SK-N-SH (cell line): ENCODE measurements around the gene PBOV1.

Experiments used
- MEF2A ChIP-seq: IDR thresholded peaks from 2 replicates; pipeline ENCODE4 v1.4.0; 2012; ENCODE audit warnings: low read depth, borderline replicate concordance
- TF ChIP-seq, protein P1 (sequence below): fragments of 200-600 bp; sonication (generic); IDR thresholded peaks from 2 replicates; pipeline ENCODE4 v1.6.1; 2017; ENCODE audit warnings: antibody characterized with exemption, mild to moderate bottlenecking, moderate library complexity
- TF ChIP-seq, protein P2 (sequence below): IDR thresholded peaks from 2 replicates; pipeline ENCODE4 v1.4.0; 2012; ENCODE audit warnings: low read depth

DNA sequence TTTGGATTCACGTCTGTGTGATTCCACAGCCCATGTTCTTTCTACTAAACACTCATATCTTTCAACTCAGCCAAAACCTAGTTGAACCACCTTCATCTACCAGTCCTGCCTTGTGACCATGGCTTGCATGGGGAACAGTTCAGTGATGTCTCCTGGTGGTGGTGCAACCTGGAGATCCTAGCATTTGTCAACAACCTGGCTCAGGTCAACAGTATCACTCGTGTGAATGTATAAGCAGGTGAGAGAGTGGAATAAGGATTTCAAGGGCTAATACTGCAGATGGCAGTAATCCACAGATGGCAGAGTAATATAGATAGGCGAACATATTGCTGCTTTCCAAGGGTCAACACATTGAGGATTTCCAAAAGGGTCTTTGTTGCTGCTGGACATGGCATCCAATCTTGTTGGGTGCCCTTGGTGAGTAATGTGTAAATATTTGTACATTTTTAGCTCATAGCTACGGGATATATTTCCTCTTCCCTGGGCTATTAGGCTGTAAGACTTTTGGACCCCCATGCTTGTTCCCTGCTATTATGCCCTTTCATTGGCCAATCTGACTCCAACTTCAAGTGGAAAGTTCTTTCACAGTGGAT is 13.4 kb downstream of the PBOV1 start:
- TF ChIP-seq, protein P1, sequence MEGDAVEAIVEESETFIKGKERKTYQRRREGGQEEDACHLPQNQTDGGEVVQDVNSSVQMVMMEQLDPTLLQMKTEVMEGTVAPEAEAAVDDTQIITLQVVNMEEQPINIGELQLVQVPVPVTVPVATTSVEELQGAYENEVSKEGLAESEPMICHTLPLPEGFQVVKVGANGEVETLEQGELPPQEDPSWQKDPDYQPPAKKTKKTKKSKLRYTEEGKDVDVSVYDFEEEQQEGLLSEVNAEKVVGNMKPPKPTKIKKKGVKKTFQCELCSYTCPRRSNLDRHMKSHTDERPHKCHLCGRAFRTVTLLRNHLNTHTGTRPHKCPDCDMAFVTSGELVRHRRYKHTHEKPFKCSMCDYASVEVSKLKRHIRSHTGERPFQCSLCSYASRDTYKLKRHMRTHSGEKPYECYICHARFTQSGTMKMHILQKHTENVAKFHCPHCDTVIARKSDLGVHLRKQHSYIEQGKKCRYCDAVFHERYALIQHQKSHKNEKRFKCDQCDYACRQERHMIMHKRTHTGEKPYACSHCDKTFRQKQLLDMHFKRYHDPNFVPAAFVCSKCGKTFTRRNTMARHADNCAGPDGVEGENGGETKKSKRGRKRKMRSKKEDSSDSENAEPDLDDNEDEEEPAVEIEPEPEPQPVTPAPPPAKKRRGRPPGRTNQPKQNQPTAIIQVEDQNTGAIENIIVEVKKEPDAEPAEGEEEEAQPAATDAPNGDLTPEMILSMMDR = no peak
- TF ChIP-seq, protein P2, sequence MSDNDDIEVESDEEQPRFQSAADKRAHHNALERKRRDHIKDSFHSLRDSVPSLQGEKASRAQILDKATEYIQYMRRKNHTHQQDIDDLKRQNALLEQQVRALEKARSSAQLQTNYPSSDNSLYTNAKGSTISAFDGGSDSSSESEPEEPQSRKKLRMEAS = no peak
- TF ChIP-seq MEF2A = no peak
